BJ (cell line): ENCODE results near the gene CYB5R4. TPM values are rescaled to one million over a fixed set of nuclear protein-coding genes. Genes with fewer than 3 reads are reported as not detected.

Source experiments
- CTCF ChIA-PET: fragments of 350-600 bp; formaldehyde crosslinking; extraction: SDS; loops from one replicate; lab custom pipeline; 2021; ENCODE audit warnings: antibody characterized with exemption, inconsistent platforms; lab: Yijun Ruan, JAX
- POLR2A ChIA-PET: fragments of 300-600 bp; sonication (Branson Sonifier 250); formaldehyde crosslinking; extraction: SDS; loops from one replicate; lab custom pipeline; 2021; ENCODE audit warnings: antibody characterized with exemption; lab: Charles Lee
- DNase-seq: peaks from one replicate; pipeline ENCODE4 v3.0.0-alpha.2; 2011; ENCODE audit warnings: low read depth
- H3K27me3 ChIP-seq: 2 replicates; pipeline ENCODE4 v1.6.0; 2011; ENCODE audit warnings: low read length; ENCODE audit not compliant: control insufficient read depth, insufficient read depth
- H3K36me3 ChIP-seq: 2 replicates; pipeline ENCODE4 v1.5.1; 2011; ENCODE audit warnings: low read length; ENCODE audit not compliant: control insufficient read depth, insufficient read depth
- H3K4me3 ChIP-seq: 2 replicates; pipeline ENCODE4 v1.5.1; 2011; ENCODE audit warnings: low read depth, mild to moderate bottlenecking, control low read depth, low read length
- polyA plus RNA-seq: library from polyadenylated mRNA; depleted of rRNA; stranded (reverse); fragments of >200 nt; gene quantifications from 2 replicates; pipeline ENCODE4 v1.2.3, GENCODE V29; 2011
- TF ChIP-seq, protein P1 (sequence below): IDR thresholded peaks from 2 replicates; pipeline ENCODE4 v1.5.1; 2011; ENCODE audit warnings: low read depth, mild to moderate bottlenecking, control low read depth, inconsistent platforms, low read length, moderate library complexity; ENCODE audit not compliant: insufficient read depth

The CYB5R4 gene
- polyA plus RNA-seq, 1 experiment, result 2.7 TPM

DNA sequence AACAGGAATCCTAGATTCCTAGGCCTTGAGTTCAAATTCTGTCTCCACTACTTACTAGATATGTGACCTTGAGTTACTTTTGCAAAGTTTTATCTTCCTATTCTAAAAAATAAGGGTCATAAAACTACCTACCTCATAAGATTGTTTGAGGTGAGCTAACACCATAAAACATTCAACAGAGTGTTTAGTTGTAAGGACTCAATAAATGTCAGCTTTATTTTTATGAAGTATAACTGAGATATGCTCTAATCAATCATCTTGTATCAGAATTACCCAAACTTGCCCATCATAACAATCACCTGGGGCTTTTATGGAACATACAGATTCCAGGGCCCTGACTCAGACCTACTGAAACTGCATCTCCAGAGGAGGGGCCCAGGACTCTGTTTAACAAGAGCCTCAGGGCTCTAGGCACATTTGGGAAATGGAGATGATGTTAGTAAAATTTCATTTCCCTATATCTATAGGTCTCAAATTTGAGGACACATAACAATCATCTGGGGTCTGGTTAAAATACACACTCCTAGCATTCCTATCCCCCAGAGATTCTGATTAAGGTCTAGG, 138.6 kb downstream of the CYB5R4 start:
- CTCF ChIA-PET, result no interaction called here

DNA sequence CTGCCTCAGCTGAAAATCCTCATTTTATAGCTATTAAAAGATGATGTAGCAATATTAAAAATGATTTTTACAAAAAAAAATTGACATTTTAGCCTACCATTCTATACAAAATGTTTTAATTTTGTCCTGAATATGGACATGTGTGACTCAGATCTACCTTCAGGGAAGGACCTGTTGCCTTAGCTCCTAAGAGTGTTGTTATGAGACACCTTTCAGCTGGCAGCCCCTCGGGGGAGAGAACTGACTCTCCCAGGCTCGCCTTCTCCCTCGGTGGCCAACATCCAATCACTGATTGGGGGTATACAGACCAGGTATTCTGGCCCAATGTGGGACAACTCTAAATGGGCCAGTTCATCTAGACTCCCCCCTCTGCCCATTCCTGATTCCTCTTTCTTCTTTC, 141.6 kb downstream of the CYB5R4 start:
- CTCF ChIA-PET, result no interaction called here
- no peak for DNase-seq
- Histone ChIP-seq H3K27me3 (no peaks in the 10 kb centered on the region), H3K4me3 (no peak overlapping the region), H3K36me3 (no peaks in the 10 kb centered on the region)
- POLR2A ChIA-PET, result no interaction called here
- TF ChIP-seq, protein P1, sequence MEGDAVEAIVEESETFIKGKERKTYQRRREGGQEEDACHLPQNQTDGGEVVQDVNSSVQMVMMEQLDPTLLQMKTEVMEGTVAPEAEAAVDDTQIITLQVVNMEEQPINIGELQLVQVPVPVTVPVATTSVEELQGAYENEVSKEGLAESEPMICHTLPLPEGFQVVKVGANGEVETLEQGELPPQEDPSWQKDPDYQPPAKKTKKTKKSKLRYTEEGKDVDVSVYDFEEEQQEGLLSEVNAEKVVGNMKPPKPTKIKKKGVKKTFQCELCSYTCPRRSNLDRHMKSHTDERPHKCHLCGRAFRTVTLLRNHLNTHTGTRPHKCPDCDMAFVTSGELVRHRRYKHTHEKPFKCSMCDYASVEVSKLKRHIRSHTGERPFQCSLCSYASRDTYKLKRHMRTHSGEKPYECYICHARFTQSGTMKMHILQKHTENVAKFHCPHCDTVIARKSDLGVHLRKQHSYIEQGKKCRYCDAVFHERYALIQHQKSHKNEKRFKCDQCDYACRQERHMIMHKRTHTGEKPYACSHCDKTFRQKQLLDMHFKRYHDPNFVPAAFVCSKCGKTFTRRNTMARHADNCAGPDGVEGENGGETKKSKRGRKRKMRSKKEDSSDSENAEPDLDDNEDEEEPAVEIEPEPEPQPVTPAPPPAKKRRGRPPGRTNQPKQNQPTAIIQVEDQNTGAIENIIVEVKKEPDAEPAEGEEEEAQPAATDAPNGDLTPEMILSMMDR, result no peak

More for the DNA sequence above, 138.6 kb downstream of the CYB5R4 start:
- DNase-seq, result no peak
- no peak overlapping the region for H3K4me3 ChIP-seq
- POLR2A ChIA-PET, result no interaction called here
- no peaks in the 10 kb centered on the region for H3K36me3 ChIP-seq
- no peaks in the 10 kb centered on the region for H3K27me3 ChIP-seq
- TF ChIP-seq, protein P1, result no peak

DNA sequence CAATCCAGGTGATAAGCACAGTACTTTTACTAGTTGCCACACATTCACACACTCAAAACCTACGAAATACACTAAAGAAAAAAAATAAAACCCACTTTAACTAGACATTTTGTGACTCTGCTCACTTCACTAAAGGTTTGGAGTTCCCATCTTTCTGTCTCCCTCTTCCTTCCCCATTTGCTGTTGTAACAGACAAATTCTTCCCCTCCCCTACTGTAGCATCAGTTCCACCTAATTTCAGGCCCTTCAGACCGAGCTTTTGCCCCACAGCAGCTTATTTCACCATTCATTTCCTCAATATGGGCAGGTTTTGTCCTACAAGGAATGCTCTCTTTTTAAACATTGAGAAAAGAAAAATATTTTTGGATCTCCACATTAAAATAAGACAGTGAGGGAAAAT, 142.7 kb downstream of the CYB5R4 start:
- ChIA-PET CTCF (no interaction called here), POLR2A (no interaction called here)
- no peaks in the 10 kb centered on the region for H3K36me3 ChIP-seq
- H3K27me3 ChIP-seq, result no peaks in the 10 kb centered on the region
- no peak overlapping the region for H3K4me3 ChIP-seq
- DNase-seq, result no peak
- TF ChIP-seq, protein P1, result no peak

DNA sequence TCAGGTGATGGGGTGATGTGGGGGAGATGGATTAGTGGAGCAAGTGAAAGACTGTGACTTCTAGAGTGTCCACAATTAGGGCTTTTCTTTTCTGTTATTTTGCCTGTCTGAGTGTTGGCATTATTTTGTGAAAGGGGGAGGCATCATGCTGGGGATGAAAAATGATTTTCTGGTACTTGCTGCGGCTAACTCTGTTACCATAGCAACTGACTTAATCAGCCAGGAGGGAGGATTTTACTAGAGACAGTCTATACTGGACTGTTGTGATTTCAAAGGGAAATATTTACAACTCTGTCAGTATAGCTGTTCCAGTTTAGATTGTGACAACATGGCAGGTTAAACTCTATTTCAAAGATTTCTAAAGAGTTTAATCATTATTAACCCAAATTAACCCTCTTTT, 143.6 kb downstream of the CYB5R4 start:
- TF ChIP-seq, protein P1, result no peak
- ChIA-PET POLR2A (no interaction called here), CTCF (no interaction called here)
- DNase-seq, result no peak
- Histone ChIP-seq H3K4me3 (no peak overlapping the region), H3K27me3 (no peaks in the 10 kb centered on the region), H3K36me3 (no peaks in the 10 kb centered on the region)

DNA sequence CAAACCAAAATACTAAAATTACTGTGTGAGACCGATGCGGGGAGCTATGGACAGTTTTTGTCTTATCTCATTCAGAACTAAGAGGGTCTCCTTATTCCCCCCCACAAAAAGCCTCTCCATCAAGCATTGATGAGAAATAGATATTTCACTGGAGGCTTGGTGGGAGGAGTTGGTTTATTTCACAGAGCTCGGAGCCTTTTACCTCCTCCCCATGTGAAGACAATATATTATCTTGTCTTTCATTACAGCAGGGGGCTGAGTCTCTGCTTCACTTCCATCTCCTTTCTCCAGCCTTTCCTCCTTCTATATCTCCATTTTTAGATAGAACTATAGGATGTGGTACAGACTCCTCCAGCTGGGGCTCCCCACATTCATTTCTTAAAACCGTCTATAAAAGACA, 144.2 kb downstream of the CYB5R4 start:
- TF ChIP-seq, protein P1, result no peak
- POLR2A ChIA-PET, result no interaction called here
- CTCF ChIA-PET, result no interaction called here
- Histone ChIP-seq H3K36me3 (no peaks in the 10 kb centered on the region), H3K27me3 (no peaks in the 10 kb centered on the region), H3K4me3 (no peak overlapping the region)
- DNase-seq, result no peak
